ENCODE results near the gene AOAH.
A peak's percentile ranks its signal among the peaks of the same experiment; 100 is the strongest.

The AOAH gene

GRCh38 chr7:36723951-36724664, at the start of gene AOAH:
TSS of gene AOAH (minus strand) at chr7:36724494. CDS start at chr7:36724148, 346 bp downstream.
- peaks cover 84% of the 10 kb centered on the region for H3K4me1 Mint-ChIP-seq
- peak; percentile 55 to 84 for DNase-seq (ENCODE audit: low spot score in 2 of 2)
- peak; percentile 92 for ATAC-seq (replicated peaks; ENCODE audit: extremely low read depth, poor library complexity, severe bottlenecking)

GRCh38 chr7:36766451-36766850, 42.2 kb upstream of the AOAH start:
- ATAC-seq (replicated peaks; ENCODE audit: extremely low read depth, poor library complexity, severe bottlenecking) (no peak), DNase-seq (ENCODE audit: low spot score in 2 of 2) (no peak)
- Mint-ChIP-seq H3K4me1 (peaks cover 49% of the 10 kb centered on the region), H3K9me3 (no peaks in the 10 kb centered on the region), H3K4me3 (no peak overlapping the region), H3K36me3 (ENCODE audit: insufficient read depth) (no peaks in the 10 kb centered on the region), H3K27me3 (no peaks in the 10 kb centered on the region), H3K27ac (ENCODE audit: low read depth) (peak overlapping the region; percentile 9)

More at GRCh38 chr7:36723951-36724664, at the start of gene AOAH:
- Mint-ChIP-seq H3K36me3 (ENCODE audit: insufficient read depth) (peaks cover 24% of the 10 kb centered on the region), H3K27me3 (no peaks in the 10 kb centered on the region), H3K4me3 (peak within 1 kb of the TSS; percentile 79), H3K9me3 (no peaks in the 10 kb centered on the region), H3K27ac (ENCODE audit: low read depth) (peak within 1 kb of the TSS; percentile 91)

- Mint-ChIP-seq H3K27me3 (no peaks in the 10 kb centered on the region), H3K4me3 (no peak overlapping the region), H3K27ac (ENCODE audit: low read depth) (peak overlapping the region; percentile 8), H3K9me3 (no peaks in the 10 kb centered on the region), H3K4me1 (peaks cover 49% of the 10 kb centered on the region), H3K36me3 (ENCODE audit: insufficient read depth) (no peaks in the 10 kb centered on the region)
- ATAC-seq (replicated peaks; ENCODE audit: extremely low read depth, poor library complexity, severe bottlenecking) (no peak), DNase-seq (ENCODE audit: low spot score in 2 of 2) (no peak)
Measured at GRCh38 chr7:36765605-36766004, 41.3 kb upstream of the AOAH start.

- Mint-ChIP-seq H3K27ac (ENCODE audit: low read depth) (no peak overlapping the region), H3K9me3 (no peaks in the 10 kb centered on the region), H3K4me1 (peaks cover 46% of the 10 kb centered on the region), H3K36me3 (ENCODE audit: insufficient read depth) (no peaks in the 10 kb centered on the region), H3K27me3 (no peaks in the 10 kb centered on the region), H3K4me3 (no peak overlapping the region)
- ATAC-seq (replicated peaks; ENCODE audit: extremely low read depth, poor library complexity, severe bottlenecking) (no peak), DNase-seq (ENCODE audit: low spot score in 2 of 2) (no peak)
Measured at GRCh38 chr7:36764929-36765328, 40.6 kb upstream of the AOAH start.

GRCh38 chr7:36763132-36763816, 39.0 kb upstream of the AOAH start:
- Mint-ChIP-seq H3K4me1 (peaks cover 40% of the 10 kb centered on the region), H3K27me3 (no peaks in the 10 kb centered on the region), H3K36me3 (ENCODE audit: insufficient read depth) (no peaks in the 10 kb centered on the region), H3K9me3 (no peaks in the 10 kb centered on the region), H3K27ac (ENCODE audit: low read depth) (no peak overlapping the region), H3K4me3 (no peak overlapping the region)
- ATAC-seq (replicated peaks; ENCODE audit: extremely low read depth, poor library complexity, severe bottlenecking) (no peak), DNase-seq (ENCODE audit: low spot score in 2 of 2) (no peak)

- Mint-ChIP-seq H3K4me1 (peaks cover 40% of the 10 kb centered on the region), H3K4me3 (no peak overlapping the region), H3K9me3 (no peaks in the 10 kb centered on the region), H3K36me3 (ENCODE audit: insufficient read depth) (no peaks in the 10 kb centered on the region), H3K27me3 (no peaks in the 10 kb centered on the region), H3K27ac (ENCODE audit: low read depth) (no peak overlapping the region)
- no peak for DNase-seq (ENCODE audit: low spot score in 2 of 2)
- no peak for ATAC-seq (replicated peaks; ENCODE audit: extremely low read depth, poor library complexity, severe bottlenecking)
Measured at GRCh38 chr7:36762394-36762793, 38.1 kb upstream of the AOAH start.

- H3K27me3 Mint-ChIP-seq: no peaks in the 10 kb centered on the region
- no peaks in the 10 kb centered on the region for H3K9me3 Mint-ChIP-seq
- no peaks in the 10 kb centered on the region for H3K36me3 Mint-ChIP-seq (ENCODE audit: insufficient read depth)
- ATAC-seq (replicated peaks; ENCODE audit: extremely low read depth, poor library complexity, severe bottlenecking) (no peak), DNase-seq (ENCODE audit: low spot score in 2 of 2) (no peak)
- H3K4me1 Mint-ChIP-seq: peaks cover 39% of the 10 kb centered on the region
- no peak overlapping the region for H3K27ac Mint-ChIP-seq (ENCODE audit: low read depth)
- H3K4me3 Mint-ChIP-seq: no peak overlapping the region
Measured at GRCh38 chr7:36761835-36762234, 37.5 kb upstream of the AOAH start.

GRCh38 chr7:36760856-36761762, 36.8 kb upstream of the AOAH start:
- H3K27me3 Mint-ChIP-seq: no peaks in the 10 kb centered on the region
- no peaks in the 10 kb centered on the region for H3K9me3 Mint-ChIP-seq
- peak overlapping the region; percentile 83 for H3K27ac Mint-ChIP-seq (ENCODE audit: low read depth)
- peaks cover 36% of the 10 kb centered on the region for H3K4me1 Mint-ChIP-seq
- H3K36me3 Mint-ChIP-seq (ENCODE audit: insufficient read depth): no peaks in the 10 kb centered on the region
- H3K4me3 Mint-ChIP-seq: no peak overlapping the region
- no peak for ATAC-seq (replicated peaks; ENCODE audit: extremely low read depth, poor library complexity, severe bottlenecking)
- DNase-seq (ENCODE audit: low spot score in 2 of 2): no peak

GRCh38 chr7:36758879-36759278, 34.6 kb upstream of the AOAH start:
- no peak for DNase-seq (ENCODE audit: low spot score in 2 of 2)
- H3K27ac Mint-ChIP-seq (ENCODE audit: low read depth): no peak overlapping the region
- H3K4me3 Mint-ChIP-seq: no peak overlapping the region
- H3K9me3 Mint-ChIP-seq: no peaks in the 10 kb centered on the region
- no peaks in the 10 kb centered on the region for H3K36me3 Mint-ChIP-seq (ENCODE audit: insufficient read depth)
- no peaks in the 10 kb centered on the region for H3K27me3 Mint-ChIP-seq
- ATAC-seq (replicated peaks; ENCODE audit: extremely low read depth, poor library complexity, severe bottlenecking): no peak
- H3K4me1 Mint-ChIP-seq: peaks cover 17% of the 10 kb centered on the region

- no peak overlapping the region for H3K4me3 Mint-ChIP-seq
- no peak for DNase-seq (ENCODE audit: low spot score in 2 of 2)
- H3K27me3 Mint-ChIP-seq: no peaks in the 10 kb centered on the region
- H3K9me3 Mint-ChIP-seq: no peaks in the 10 kb centered on the region
- no peak overlapping the region for H3K27ac Mint-ChIP-seq (ENCODE audit: low read depth)
- H3K4me1 Mint-ChIP-seq: peaks cover 11% of the 10 kb centered on the region
- ATAC-seq (replicated peaks; ENCODE audit: extremely low read depth, poor library complexity, severe bottlenecking): no peak
- peaks cover 3% of the 10 kb centered on the region for H3K36me3 Mint-ChIP-seq (ENCODE audit: insufficient read depth)
Measured at GRCh38 chr7:36755484-36755883, 31.2 kb upstream of the AOAH start.

GRCh38 chr7:36752026-36752711, 27.9 kb upstream of the AOAH start:
- no peak for DNase-seq (ENCODE audit: low spot score in 2 of 2)
- Mint-ChIP-seq H3K27ac (ENCODE audit: low read depth) (no peak overlapping the region), H3K4me3 (no peak overlapping the region), H3K4me1 (peaks cover 35% of the 10 kb centered on the region), H3K9me3 (no peaks in the 10 kb centered on the region), H3K27me3 (no peaks in the 10 kb centered on the region), H3K36me3 (ENCODE audit: insufficient read depth) (peaks cover 3% of the 10 kb centered on the region)
- no peak for ATAC-seq (replicated peaks; ENCODE audit: extremely low read depth, poor library complexity, severe bottlenecking)

- H3K36me3 Mint-ChIP-seq (ENCODE audit: insufficient read depth): peaks cover 3% of the 10 kb centered on the region
- no peak overlapping the region for H3K27ac Mint-ChIP-seq (ENCODE audit: low read depth)
- peaks cover 38% of the 10 kb centered on the region for H3K4me1 Mint-ChIP-seq
- no peaks in the 10 kb centered on the region for H3K27me3 Mint-ChIP-seq
- H3K4me3 Mint-ChIP-seq: no peak overlapping the region
- ATAC-seq (replicated peaks; ENCODE audit: extremely low read depth, poor library complexity, severe bottlenecking): no peak
- no peaks in the 10 kb centered on the region for H3K9me3 Mint-ChIP-seq
- DNase-seq (ENCODE audit: low spot score in 2 of 2): no peak
Measured at GRCh38 chr7:36750451-36750850, 26.2 kb upstream of the AOAH start.

Measured in central memory CD8-positive, alpha-beta T cell (primary cell).